ENCODE results near the gene EFS.

Gene EFS

GRCh38 chr14:23324455-23324846, 40.5 kb downstream of the EFS start:
- no peak for DNase-seq

DNA sequence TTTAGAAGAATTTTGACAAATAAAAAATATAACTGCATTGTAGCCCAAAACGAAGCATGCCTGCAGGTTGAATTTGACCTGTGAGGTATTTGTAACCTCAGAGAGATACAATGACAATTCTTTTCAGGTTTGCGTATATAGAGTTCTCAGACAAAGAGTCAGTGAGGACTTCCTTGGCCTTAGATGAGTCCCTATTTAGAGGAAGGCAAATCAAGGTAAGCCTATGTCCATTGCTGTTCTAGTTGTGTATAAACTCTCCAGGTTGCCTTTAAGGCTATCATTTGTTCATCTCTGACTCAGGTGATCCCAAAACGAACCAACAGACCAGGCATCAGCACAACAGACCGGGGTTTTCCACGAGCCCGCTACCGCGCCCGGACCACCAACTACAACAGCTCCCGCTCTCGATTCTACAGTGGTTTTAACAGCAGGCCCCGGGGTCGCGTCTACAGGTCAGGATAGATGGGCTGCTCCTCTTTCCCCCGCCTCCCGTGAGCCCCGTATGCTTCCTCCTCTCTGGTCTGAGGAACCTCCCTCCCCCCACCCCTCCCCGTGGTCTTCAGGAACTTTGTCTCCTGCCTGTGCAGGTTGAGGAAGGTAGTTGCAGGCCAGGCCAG, 41.0 kb downstream of the EFS start:
- no peak for DNase-seq

- DNase-seq = no peak
Observed at GRCh38 chr14:23322568-23323517, 42.1 kb downstream of the EFS start.

GRCh38 chr14:23321572-23322547, 43.1 kb downstream of the EFS start:
- peak; percentile 32 for DNase-seq

GRCh38 chr14:23320584-23321571, 44.1 kb downstream of the EFS start, which contains the start of gene PABPN1:
Gene PABPN1 (plus strand): TSS chr14:23321457. CDS start chr14:23321470, 13 bp downstream.
- DNase-seq = peak; percentile 97

GRCh38 chr14:23319746-23320583, 45.0 kb downstream of the EFS start:
- no peak for DNase-seq

- no peak for DNase-seq
Observed at GRCh38 chr14:23316300-23316699, 48.7 kb downstream of the EFS start.

GRCh38 chr14:23310546-23310945, 54.4 kb downstream of the EFS start:
- DNase-seq = no peak

- DNase-seq = no peak
Observed at GRCh38 chr14:23308721-23309445, 56.1 kb downstream of the EFS start.

DNA sequence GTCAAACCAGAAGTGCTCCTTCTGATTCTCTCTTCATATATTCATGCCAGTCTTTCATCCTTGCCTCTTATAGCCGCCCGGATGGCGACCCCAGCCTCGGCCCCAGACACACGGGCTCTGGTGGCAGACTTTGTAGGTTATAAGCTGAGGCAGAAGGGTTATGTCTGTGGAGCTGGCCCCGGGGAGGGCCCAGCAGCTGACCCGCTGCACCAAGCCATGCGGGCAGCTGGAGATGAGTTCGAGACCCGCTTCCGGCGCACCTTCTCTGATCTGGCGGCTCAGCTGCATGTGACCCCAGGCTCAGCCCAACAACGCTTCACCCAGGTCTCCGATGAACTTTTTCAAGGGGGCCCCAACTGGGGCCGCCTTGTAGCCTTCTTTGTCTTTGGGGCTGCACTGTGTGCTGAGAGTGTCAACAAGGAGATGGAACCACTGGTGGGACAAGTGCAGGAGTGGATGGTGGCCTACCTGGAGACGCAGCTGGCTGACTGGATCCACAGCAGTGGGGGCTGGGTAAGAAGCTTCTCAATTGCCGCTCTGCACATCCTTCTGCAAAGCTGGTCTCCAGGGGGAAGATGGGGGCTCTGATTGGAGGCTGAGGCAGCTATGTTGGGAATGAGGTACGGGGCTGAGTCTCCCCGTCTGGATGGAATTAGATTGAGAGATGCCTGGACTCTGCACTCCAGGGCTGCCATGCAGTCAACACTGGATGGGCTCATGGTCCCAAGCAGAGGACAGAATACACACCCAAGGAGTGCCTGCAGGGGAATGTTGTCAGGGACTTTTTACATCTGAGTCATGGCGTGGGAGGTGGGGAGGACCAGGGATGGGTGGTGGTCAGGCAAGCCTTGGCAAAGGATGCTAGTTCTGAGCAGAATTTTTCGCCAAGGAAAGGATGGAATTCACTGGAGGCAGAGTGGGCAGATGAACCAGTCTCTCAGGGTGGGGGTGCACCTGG, 57.0 kb downstream of the EFS start:
- DNase-seq = no peak

- no peak for DNase-seq
Observed at GRCh38 chr14:23307146-23307530, 57.8 kb downstream of the EFS start.

GRCh38 chr14:23306412-23307145, 58.4 kb downstream of the EFS start, which contains the start of gene BCL2L2:
Gene BCL2L2 (plus strand): TSS chr14:23306833. CDS start chr14:23307768, 935 bp downstream.
- DNase-seq = no peak

Measured in activated gamma-delta T cell treated with Interleukin-2 at 50 U/mL for 16 hours (primary cell).